Keratinocyte (primary cell): ENCODE results near the gene RFXANK.

Experiments used
- CTCF ChIP-seq, 3 experiments: IDR thresholded peaks in 1 of 3; conservative IDR thresholded peaks in 1 of 3; optimal IDR thresholded peaks in 1 of 3; 2 replicates in 2 of 3; 3 replicates in 1 of 3; pipeline versions ENCODE3 to v1.5.1; 2011; ENCODE audit warnings: low read length in 3 of 3, mild to moderate bottlenecking in 3 of 3, moderate library complexity in 2 of 3, control low read depth in 1 of 3, inconsistent platforms in 1 of 3; ENCODE audit not compliant: insufficient read depth in 2 of 3; ENCODE audit errors: extremely low read depth in 1 of 3
- EZH2 ChIP-seq: IDR thresholded peaks from one replicate; pipeline ENCODE4 v1.6.1; 2012; ENCODE audit warnings: inconsistent platforms, mild to moderate bottlenecking, low read length, moderate library complexity

- TF ChIP-seq CTCF (optimal IDR thresholded peaks at IDR 0.05 in 1 of 3, IDR thresholded peaks at IDR 0.05 in 1 of 3, conservative IDR thresholded peaks at IDR 0.05 in 1 of 3; ENCODE audit: extremely low read depth in 1 of 3, insufficient read depth in 2 of 3, low read length in 3 of 3) (no peak), EZH2 (no peak)
These were observed 32.2 kb downstream of the RFXANK start for GRCh38 chr19:19224150-19224851.
